Testis (tissue), 2 donors: Measurements from ENCODE around the gene RABIF.

Source experiments
- POLR2A ChIP-seq: fragments of 450-650 bp; IDR thresholded peaks from one replicate; pipeline ENCODE4 v1.6.1; 2017; ENCODE audit warnings: antibody characterized with exemption, mild to moderate bottlenecking, moderate library complexity
- TF ChIP-seq, protein P1 (sequence below), 3 experiments: fragments of 450-650 bp in 2 of 3; fragments of 200-600 bp in 1 of 3; sonication (generic) in 1 of 3; IDR thresholded peaks; one replicate each; pipeline ENCODE4 v1.5.1; 2016 to 2019; ENCODE audit warnings: antibody characterized with exemption in 3 of 3, mild to moderate bottlenecking in 2 of 3, moderate library complexity in 1 of 3

DNA sequence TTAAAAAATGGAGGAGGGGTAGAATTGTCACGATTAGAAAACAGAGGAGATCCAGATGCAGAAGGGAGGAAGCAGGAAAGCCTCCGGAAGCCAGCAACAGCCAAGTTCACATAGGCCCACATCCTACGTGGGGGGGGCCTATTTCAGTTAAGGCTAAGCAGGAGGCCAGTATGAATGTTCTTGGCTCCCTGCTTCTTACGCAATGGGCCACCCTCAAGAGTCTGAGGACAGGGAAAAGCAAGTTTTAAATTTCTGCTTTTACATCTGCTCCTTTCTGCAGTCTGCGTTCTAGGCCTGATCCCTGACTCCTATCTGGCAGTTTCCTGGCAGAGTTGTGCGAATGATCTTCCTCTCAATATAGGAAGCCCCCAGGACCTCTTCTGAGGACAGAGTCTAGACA lies 30.6 kb downstream of the RABIF start:
- TF ChIP-seq, protein P1, sequence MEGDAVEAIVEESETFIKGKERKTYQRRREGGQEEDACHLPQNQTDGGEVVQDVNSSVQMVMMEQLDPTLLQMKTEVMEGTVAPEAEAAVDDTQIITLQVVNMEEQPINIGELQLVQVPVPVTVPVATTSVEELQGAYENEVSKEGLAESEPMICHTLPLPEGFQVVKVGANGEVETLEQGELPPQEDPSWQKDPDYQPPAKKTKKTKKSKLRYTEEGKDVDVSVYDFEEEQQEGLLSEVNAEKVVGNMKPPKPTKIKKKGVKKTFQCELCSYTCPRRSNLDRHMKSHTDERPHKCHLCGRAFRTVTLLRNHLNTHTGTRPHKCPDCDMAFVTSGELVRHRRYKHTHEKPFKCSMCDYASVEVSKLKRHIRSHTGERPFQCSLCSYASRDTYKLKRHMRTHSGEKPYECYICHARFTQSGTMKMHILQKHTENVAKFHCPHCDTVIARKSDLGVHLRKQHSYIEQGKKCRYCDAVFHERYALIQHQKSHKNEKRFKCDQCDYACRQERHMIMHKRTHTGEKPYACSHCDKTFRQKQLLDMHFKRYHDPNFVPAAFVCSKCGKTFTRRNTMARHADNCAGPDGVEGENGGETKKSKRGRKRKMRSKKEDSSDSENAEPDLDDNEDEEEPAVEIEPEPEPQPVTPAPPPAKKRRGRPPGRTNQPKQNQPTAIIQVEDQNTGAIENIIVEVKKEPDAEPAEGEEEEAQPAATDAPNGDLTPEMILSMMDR (IDR thresholded peaks at IDR 0.05) = no peak
- no peak for TF ChIP-seq POLR2A
